Thyroid gland (tissue), 4 donors: ENCODE results near the gene ATOH7. TPM values are rescaled to one million over a fixed set of nuclear protein-coding genes. Genes with fewer than 3 reads are reported as not detected.
"Not testable (repeated sequence)": the region's sequence is repeated elsewhere in the genome, so short reads cannot be mapped to it uniquely, and the experiment has no call there.

Experiments used
- DNase-seq, 2 donors: peaks; one replicate each; pipeline ENCODE4 v3.0.0-alpha.2; 2019
- H3K27ac ChIP-seq, 3 donors: fragments of 200-600 bp; sonication (generic); 1 replicate in 2 of 3; 2 replicates in 1 of 3; pipeline ENCODE4 v1.5.1; 2016 to 2019; ENCODE audit warnings: mild to moderate bottlenecking in 1 of 3, moderate library complexity in 1 of 3
- H3K27me3 ChIP-seq: fragments of 200-600 bp; sonication (generic); one replicate; pipeline ENCODE4 v1.5.1; 2019
- H3K36me3 ChIP-seq, 2 donors: fragments of 200-600 bp; sonication (generic); one replicate each; pipeline ENCODE4 v1.5.1; 2016 to 2019
- H3K4me1 ChIP-seq, 2 donors: fragments of 200-600 bp; sonication (generic); one replicate each; pipeline ENCODE4 v1.5.1; 2017 to 2019
- H3K4me3 ChIP-seq, 3 donors: fragments of 200-600 bp; sonication (generic); replicated peaks in 1 of 3; 1 replicate in 2 of 3; 2 replicates in 1 of 3; pipeline ENCODE4 v1.5.1; 2016; ENCODE audit warnings: mild to moderate bottlenecking in 1 of 3
- H3K9me3 ChIP-seq: fragments of 200-600 bp; sonication (generic); one replicate; pipeline ENCODE4 v1.5.1; 2017
- POLR2A ChIP-seq, 2 donors: fragments of 450-650 bp; IDR thresholded peaks; one replicate each; pipeline ENCODE4 v1.6.1; 2017; ENCODE audit warnings: antibody characterized with exemption in 2 of 2, mild to moderate bottlenecking in 2 of 2, moderate library complexity in 1 of 2
- WGBS, 2 donors: methylation state at CpG; one replicate each; pipeline ENCODE4 v1.1.5; 2017; 5-methylcytosine and 5-hydroxymethylcytosine counted together
- intact Hi-C: fragments of 100-400 bp; cut with DNase I; formaldehyde crosslinking; loops from one replicate; pipeline ENCODE4 v1.15.1; 2023
- total RNA-seq, 4 donors: library from RNA; depleted of rRNA; stranded (reverse); fragments of >200 nt; gene quantifications; one replicate each; pipeline ENCODE4 v1.2.3, GENCODE V29; 2016
- TF ChIP-seq, protein P1 (sequence below), 6 experiments: fragments of 200-600 bp in 3 of 6; fragments of 450-650 bp in 3 of 6; sonication (generic) in 3 of 6; IDR thresholded peaks; one replicate each; pipeline ENCODE4 v1.5.1; 2016 to 2019; ENCODE audit warnings: antibody characterized with exemption in 6 of 6, mild to moderate bottlenecking in 2 of 6, inconsistent platforms in 1 of 6, moderate library complexity in 1 of 6

Gene ATOH7
- total RNA-seq, 4 donors from 2014 or later: not detected

- intact Hi-C loops: no loop called here
- Histone ChIP-seq H3K36me3 (no peaks in the 10 kb centered on the region), H3K27me3 (no peaks in the 10 kb centered on the region), H3K4me1 (no peaks in the 10 kb centered on the region), H3K27ac (no peak overlapping the region), H3K4me3 (no peak overlapping the region), H3K9me3 (no peaks in the 10 kb centered on the region)
- no peak for TF ChIP-seq POLR2A (IDR thresholded peaks at IDR 0.05)
- TF ChIP-seq, protein P1, sequence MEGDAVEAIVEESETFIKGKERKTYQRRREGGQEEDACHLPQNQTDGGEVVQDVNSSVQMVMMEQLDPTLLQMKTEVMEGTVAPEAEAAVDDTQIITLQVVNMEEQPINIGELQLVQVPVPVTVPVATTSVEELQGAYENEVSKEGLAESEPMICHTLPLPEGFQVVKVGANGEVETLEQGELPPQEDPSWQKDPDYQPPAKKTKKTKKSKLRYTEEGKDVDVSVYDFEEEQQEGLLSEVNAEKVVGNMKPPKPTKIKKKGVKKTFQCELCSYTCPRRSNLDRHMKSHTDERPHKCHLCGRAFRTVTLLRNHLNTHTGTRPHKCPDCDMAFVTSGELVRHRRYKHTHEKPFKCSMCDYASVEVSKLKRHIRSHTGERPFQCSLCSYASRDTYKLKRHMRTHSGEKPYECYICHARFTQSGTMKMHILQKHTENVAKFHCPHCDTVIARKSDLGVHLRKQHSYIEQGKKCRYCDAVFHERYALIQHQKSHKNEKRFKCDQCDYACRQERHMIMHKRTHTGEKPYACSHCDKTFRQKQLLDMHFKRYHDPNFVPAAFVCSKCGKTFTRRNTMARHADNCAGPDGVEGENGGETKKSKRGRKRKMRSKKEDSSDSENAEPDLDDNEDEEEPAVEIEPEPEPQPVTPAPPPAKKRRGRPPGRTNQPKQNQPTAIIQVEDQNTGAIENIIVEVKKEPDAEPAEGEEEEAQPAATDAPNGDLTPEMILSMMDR (IDR thresholded peaks at IDR 0.05): no peak
- WGBS, 2 donors: 75 to 79% methylated on average over 5 of the region's 5 CpGs
- DNase-seq: no peak
These were observed 19.9 kb upstream of the ATOH7 start for GRCh38 chr10:68251625-68252495.

DNA sequence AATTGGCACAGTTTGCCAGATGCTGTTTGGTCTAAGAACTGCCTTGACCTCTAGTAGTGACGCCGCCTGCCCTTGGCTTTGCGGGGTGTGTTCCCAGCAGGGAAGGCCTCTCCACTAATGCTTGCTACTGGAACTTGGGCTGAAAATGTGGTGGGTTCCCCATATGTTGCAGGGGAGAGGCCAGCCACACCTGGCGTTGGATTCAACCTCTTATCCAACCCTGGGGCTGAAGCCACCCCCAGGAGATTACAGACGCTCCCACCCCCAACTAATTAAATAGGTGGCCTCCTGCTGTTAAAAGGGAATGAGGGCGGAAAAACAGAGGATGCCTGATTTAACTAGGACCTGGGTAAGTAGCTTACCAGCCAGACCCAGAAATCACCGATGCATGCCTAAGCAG lies 19.2 kb upstream of the ATOH7 start:
- intact Hi-C loops: no loop called here
- H3K27me3 ChIP-seq: no peaks in the 10 kb centered on the region
- no peak overlapping the region for H3K27ac ChIP-seq
- no peaks in the 10 kb centered on the region for H3K4me1 ChIP-seq
- WGBS, 2 donors: 77 to 78% methylated on average over 6 to 7 of the region's 7 CpGs
- no peak for DNase-seq
- no peak overlapping the region for H3K4me3 ChIP-seq
- H3K9me3 ChIP-seq: no peaks in the 10 kb centered on the region
- H3K36me3 ChIP-seq: no peaks in the 10 kb centered on the region
- TF ChIP-seq, protein P1 (IDR thresholded peaks at IDR 0.05): no peak
- no peak for TF ChIP-seq POLR2A (IDR thresholded peaks at IDR 0.05)

GRCh38 chr10:68249297-68249696 lies 17.4 kb upstream of the ATOH7 start:
- 93 to 95% methylated on average over 4 of the region's 4 CpGs for WGBS, 2 donors
- DNase-seq: no peak
- H3K4me1 ChIP-seq: no peaks in the 10 kb centered on the region
- intact Hi-C loops: no loop called here
- no peaks in the 10 kb centered on the region for H3K36me3 ChIP-seq
- no peaks in the 10 kb centered on the region for H3K9me3 ChIP-seq
- no peak overlapping the region for H3K4me3 ChIP-seq
- TF ChIP-seq, protein P1 (IDR thresholded peaks at IDR 0.05): no peak
- no peak for TF ChIP-seq POLR2A (IDR thresholded peaks at IDR 0.05)
- no peaks in the 10 kb centered on the region for H3K27me3 ChIP-seq
- H3K27ac ChIP-seq: no peak overlapping the region

DNA sequence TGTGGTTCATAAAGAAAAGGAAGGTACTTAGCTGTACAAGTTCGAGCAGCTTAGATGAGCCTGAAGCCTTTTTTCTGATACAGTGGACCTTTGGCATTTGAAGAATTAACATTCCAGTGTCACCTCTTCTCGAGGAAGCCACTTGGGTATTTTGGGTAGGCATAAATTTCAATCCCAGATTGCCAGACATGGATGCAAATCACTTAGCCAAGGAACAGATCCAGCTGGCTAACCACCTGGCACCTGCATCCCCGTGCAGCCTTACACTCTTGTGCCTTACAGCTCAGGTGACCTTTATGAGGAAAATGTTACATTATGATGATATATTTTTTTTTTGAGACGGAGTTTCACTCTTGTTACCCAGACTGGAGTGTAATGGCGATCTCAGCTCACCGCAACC lies 16.0 kb upstream of the ATOH7 start:
- TF ChIP-seq POLR2A (IDR thresholded peaks at IDR 0.05): no peak
- TF ChIP-seq, protein P1 (IDR thresholded peaks at IDR 0.05): no peak
- no peak for DNase-seq
- H3K4me1 ChIP-seq: no peaks in the 10 kb centered on the region
- no peak overlapping the region for H3K27ac ChIP-seq
- 64 to 78% methylated on average over 6 of the region's 6 CpGs for WGBS, 2 donors
- H3K9me3 ChIP-seq: no peaks in the 10 kb centered on the region
- no peaks in the 10 kb centered on the region for H3K36me3 ChIP-seq
- H3K27me3 ChIP-seq: no peaks in the 10 kb centered on the region
- intact Hi-C loops: no loop called here
- H3K4me3 ChIP-seq: no peak overlapping the region

GRCh38 chr10:68246397-68246796 lies 14.5 kb upstream of the ATOH7 start:
- H3K27me3 ChIP-seq, DNase-seq, H3K4me3 ChIP-seq, H3K36me3 ChIP-seq, H3K9me3 ChIP-seq, H3K27ac ChIP-seq, H3K4me1 ChIP-seq, intact Hi-C loops: not testable (repeated sequence)
- WGBS, 2 donors: 96 to 97% methylated on average over 7 of the region's 7 CpGs
